GM19455 (cell line): Measurements from ENCODE around the gene ANKRD50.

Experiments used
- ATAC-seq: cut with Tn5 transposase; IDR thresholded peaks from one replicate; pipeline ENCODE4 v1.9.1; 2021; ENCODE audit not compliant: unreplicated experiment

ANKRD50 gene

GRCh38 chr4:124710015-124710741, 2.4 kb downstream of the ANKRD50 start:
- no peak for ATAC-seq

GRCh38 chr4:124708517-124709300, 3.8 kb downstream of the ANKRD50 start:
- ATAC-seq, result no peak

- ATAC-seq, result no peak
Observed at GRCh38 chr4:124705393-124705792, 7.1 kb downstream of the ANKRD50 start.

- no peak for ATAC-seq
Observed at GRCh38 chr4:124703154-124703553, 9.4 kb downstream of the ANKRD50 start.

- ATAC-seq, result no peak
Observed at GRCh38 chr4:124697441-124697840, 15.1 kb downstream of the ANKRD50 start.

GRCh38 chr4:124696182-124696581, 16.4 kb downstream of the ANKRD50 start:
- no peak for ATAC-seq

GRCh38 chr4:124694946-124695598, 17.5 kb downstream of the ANKRD50 start:
- ATAC-seq, result no peak

- no peak for ATAC-seq
Observed at GRCh38 chr4:124694306-124694705, 18.2 kb downstream of the ANKRD50 start.

GRCh38 chr4:124691801-124692200, 20.7 kb downstream of the ANKRD50 start:
- no peak for ATAC-seq

GRCh38 chr4:124686279-124686678, 26.3 kb downstream of the ANKRD50 start:
- no peak for ATAC-seq

- ATAC-seq, result no peak
Observed at GRCh38 chr4:124685851-124686250, 26.7 kb downstream of the ANKRD50 start.

GRCh38 chr4:124684301-124684700, 28.2 kb downstream of the ANKRD50 start:
- no peak for ATAC-seq

GRCh38 chr4:124682384-124682783, 30.1 kb downstream of the ANKRD50 start:
- no peak for ATAC-seq

- no peak for ATAC-seq
Observed at GRCh38 chr4:124666496-124666895, 46.0 kb downstream of the ANKRD50 start.

- ATAC-seq, result no peak
Observed at GRCh38 chr4:124658795-124659194, 53.7 kb downstream of the ANKRD50 start.

GRCh38 chr4:124650614-124651013, 61.9 kb downstream of the ANKRD50 start:
- no peak for ATAC-seq

- no peak for ATAC-seq
Observed at GRCh38 chr4:124647599-124647998, 64.9 kb downstream of the ANKRD50 start.

- ATAC-seq, result no peak
Observed at GRCh38 chr4:124644621-124645020, 67.9 kb downstream of the ANKRD50 start.

- ATAC-seq, result no peak
Observed at GRCh38 chr4:124642846-124643245, 69.7 kb downstream of the ANKRD50 start.

GRCh38 chr4:124641715-124642381, 70.7 kb downstream of the ANKRD50 start:
- no peak for ATAC-seq

GRCh38 chr4:124640022-124640730, 72.4 kb downstream of the ANKRD50 start:
- no peak for ATAC-seq
